Keratinocyte (primary cell): Measurements from ENCODE around the gene MYOM1. TPM values are rescaled to one million over a fixed set of nuclear protein-coding genes. Genes with fewer than 3 reads are reported as not detected.

Experiments
- DNase-seq: peaks from one replicate; pipeline ENCODE4 v3.0.0-alpha.2; 2011; ENCODE audit warnings: low read depth, missing footprints, low spot score
- FAIRE-seq: peaks from 2 replicates; lab custom pipeline; 2011; peaks lifted over from hg19 to GRCh38; lab: Jason Lieb, UNC
- H2AFZ ChIP-seq: 2 replicates; pipeline ENCODE4 v1.6.0; 2012; ENCODE audit warnings: low read length, control low read depth, inconsistent platforms; ENCODE audit not compliant: control insufficient read depth
- H3K27ac ChIP-seq: 2 replicates; pipeline ENCODE4 v1.5.1; 2011; ENCODE audit warnings: low read length; ENCODE audit not compliant: control insufficient read depth, insufficient read depth
- H3K27me3 ChIP-seq: 3 replicates; pipeline ENCODE4 v1.6.0; 2011; ENCODE audit warnings: low read length; ENCODE audit not compliant: control insufficient read depth, insufficient read depth; ENCODE audit errors: extremely low read depth
- H3K36me3 ChIP-seq, 2 experiments: 2 replicates in 1 of 2; 3 replicates in 1 of 2; pipeline ENCODE4 v1.5.1; 2011; ENCODE audit warnings: low read length in 2 of 2, mild to moderate bottlenecking in 1 of 2; ENCODE audit not compliant: control insufficient read depth in 2 of 2, insufficient read depth in 2 of 2; ENCODE audit errors: extremely low read depth in 1 of 2
- H3K4me1 ChIP-seq: 3 replicates; pipeline ENCODE4 v1.5.1; 2011; ENCODE audit warnings: low read length; ENCODE audit not compliant: control insufficient read depth, insufficient read depth; ENCODE audit errors: extremely low read depth
- H3K4me2 ChIP-seq: 3 replicates; pipeline ENCODE4 v1.6.0; 2011; ENCODE audit warnings: low read depth, low read length; ENCODE audit not compliant: control insufficient read depth, insufficient read depth; ENCODE audit errors: extremely low read depth
- H3K4me3 ChIP-seq, 3 experiments: fragments of 200-600 bp in 1 of 3; sonication (generic) in 1 of 3; 2 replicates in 2 of 3; 3 replicates in 1 of 3; pipeline ENCODE4 v1.5.1; 2011 to 2016; ENCODE audit warnings: low read length in 3 of 3, mild to moderate bottlenecking in 3 of 3, control low read depth in 2 of 3, inconsistent platforms in 1 of 3, low read depth in 1 of 3, mixed read lengths in 1 of 3, mixed run types in 1 of 3, moderate library complexity in 1 of 3; ENCODE audit not compliant: control insufficient read depth in 2 of 3, insufficient read depth in 2 of 3; ENCODE audit errors: extremely low read depth in 1 of 3
- H3K79me2 ChIP-seq: 2 replicates; pipeline ENCODE4 v1.6.0; 2012; ENCODE audit warnings: low read length; ENCODE audit not compliant: control insufficient read depth, insufficient read depth
- H3K9ac ChIP-seq: 3 replicates; pipeline ENCODE4 v1.6.0; 2011; ENCODE audit warnings: low read length; ENCODE audit not compliant: control insufficient read depth, insufficient read depth; ENCODE audit errors: extremely low read depth
- H3K9me1 ChIP-seq: 3 replicates; pipeline ENCODE4 v1.6.0; 2011; ENCODE audit warnings: low read length; ENCODE audit not compliant: control insufficient read depth, insufficient read depth; ENCODE audit errors: extremely low read depth
- H3K9me3 ChIP-seq: 2 replicates; pipeline ENCODE4 v1.5.1; 2012; ENCODE audit warnings: low read depth, low read length; ENCODE audit not compliant: control insufficient read depth
- H4K20me1 ChIP-seq: 3 replicates; pipeline ENCODE4 v1.6.0; 2011; ENCODE audit warnings: low read length; ENCODE audit not compliant: control insufficient read depth, insufficient read depth; ENCODE audit errors: extremely low read depth
- CTCF ChIP-seq, 3 experiments: IDR thresholded peaks in 1 of 3; conservative IDR thresholded peaks in 1 of 3; optimal IDR thresholded peaks in 1 of 3; 2 replicates in 2 of 3; 3 replicates in 1 of 3; pipeline versions ENCODE3 to v1.5.1; 2011; ENCODE audit warnings: low read length in 3 of 3, mild to moderate bottlenecking in 3 of 3, moderate library complexity in 2 of 3, control low read depth in 1 of 3, inconsistent platforms in 1 of 3; ENCODE audit not compliant: insufficient read depth in 2 of 3; ENCODE audit errors: extremely low read depth in 1 of 3
- EZH2 ChIP-seq: IDR thresholded peaks from one replicate; pipeline ENCODE4 v1.6.1; 2012; ENCODE audit warnings: inconsistent platforms, mild to moderate bottlenecking, low read length, moderate library complexity
- dilution Hi-C: fragments of 300-500 bp; cut with MboI; formaldehyde crosslinking; loops from one replicate; pipeline ENCODE4 v1.7.0; 2020; ENCODE audit warnings: low sequenced_read_pairs; ENCODE audit not compliant: extremely low pct_ligation_motif_present
- polyA plus RNA-seq, 5 experiments: library from polyadenylated mRNA; depleted of rRNA in 3 of 5; stranded (reverse) in 3 of 5; stranded (forward) in 1 of 5; unstranded in 1 of 5; fragments of >200 nt; gene quantifications; 1 replicate in 1 of 5; 2 replicates in 3 of 5; 3 replicates in 1 of 5; pipeline versions ENCODE4 v1.2.1 to v1.2.3, GENCODE V29; 2011 to 2012; ENCODE audit warnings: missing spikeins in 2 of 5, low read depth in 1 of 5, low replicate concordance in 1 of 5

The MYOM1 gene
- polyA plus RNA-seq, 1 donor (not counting 4 experiments of a cell fraction or from before 2014, with no cell fraction given) = 0.03 TPM

GRCh38 chr18:3115447-3116030 is 104.2 kb downstream of the MYOM1 start:
- H3K9me1 ChIP-seq = no peaks in the 10 kb centered on the region
- no peak overlapping the region for H3K4me3 ChIP-seq
- peaks cover 6% of the 10 kb centered on the region for H3K4me1 ChIP-seq
- no peak overlapping the region for H2AFZ ChIP-seq
- H3K36me3 ChIP-seq = no peaks in the 10 kb centered on the region
- no peaks in the 10 kb centered on the region for H4K20me1 ChIP-seq
- no peak overlapping the region for H3K27ac ChIP-seq
- H3K27me3 ChIP-seq = no peaks in the 10 kb centered on the region
- no peak for DNase-seq
- no peak overlapping the region for H3K4me2 ChIP-seq
- H3K79me2 ChIP-seq = no peaks in the 10 kb centered on the region
- no peaks in the 10 kb centered on the region for H3K9me3 ChIP-seq
- dilution Hi-C loops = no loop called here
- no peak overlapping the region for H3K9ac ChIP-seq
- TF ChIP-seq EZH2 (no peak), CTCF (optimal IDR thresholded peaks at IDR 0.05 in 1 of 3, IDR thresholded peaks at IDR 0.05 in 1 of 3, conservative IDR thresholded peaks at IDR 0.05 in 1 of 3; ENCODE audit: extremely low read depth in 1 of 3, insufficient read depth in 2 of 3, low read length in 3 of 3) (no peak)
- FAIRE-seq = no peak

GRCh38 chr18:3114451-3114850 is 105.3 kb downstream of the MYOM1 start:
- no peak overlapping the region for H2AFZ ChIP-seq
- no peak for TF ChIP-seq CTCF (optimal IDR thresholded peaks at IDR 0.05 in 1 of 3, IDR thresholded peaks at IDR 0.05 in 1 of 3, conservative IDR thresholded peaks at IDR 0.05 in 1 of 3; ENCODE audit: extremely low read depth in 1 of 3, insufficient read depth in 2 of 3, low read length in 3 of 3)
- no peak for TF ChIP-seq EZH2
- H3K36me3 ChIP-seq = no peaks in the 10 kb centered on the region
- no peak overlapping the region for H3K27ac ChIP-seq
- H3K4me2 ChIP-seq = no peak overlapping the region
- H3K4me1 ChIP-seq = peaks cover 6% of the 10 kb centered on the region
- no peaks in the 10 kb centered on the region for H3K79me2 ChIP-seq
- no peaks in the 10 kb centered on the region for H4K20me1 ChIP-seq
- FAIRE-seq (no peak), DNase-seq (no peak)
- no peaks in the 10 kb centered on the region for H3K9me3 ChIP-seq
- no peaks in the 10 kb centered on the region for H3K27me3 ChIP-seq
- H3K9me1 ChIP-seq = no peaks in the 10 kb centered on the region
- dilution Hi-C loops = no loop called here
- H3K4me3 ChIP-seq = no peak overlapping the region
- H3K9ac ChIP-seq = no peak overlapping the region
